ENCODE data around the gene MTHFSD.
A peak's percentile ranks its signal among the peaks of the same experiment; 100 is the strongest.

Gene MTHFSD

DNA sequence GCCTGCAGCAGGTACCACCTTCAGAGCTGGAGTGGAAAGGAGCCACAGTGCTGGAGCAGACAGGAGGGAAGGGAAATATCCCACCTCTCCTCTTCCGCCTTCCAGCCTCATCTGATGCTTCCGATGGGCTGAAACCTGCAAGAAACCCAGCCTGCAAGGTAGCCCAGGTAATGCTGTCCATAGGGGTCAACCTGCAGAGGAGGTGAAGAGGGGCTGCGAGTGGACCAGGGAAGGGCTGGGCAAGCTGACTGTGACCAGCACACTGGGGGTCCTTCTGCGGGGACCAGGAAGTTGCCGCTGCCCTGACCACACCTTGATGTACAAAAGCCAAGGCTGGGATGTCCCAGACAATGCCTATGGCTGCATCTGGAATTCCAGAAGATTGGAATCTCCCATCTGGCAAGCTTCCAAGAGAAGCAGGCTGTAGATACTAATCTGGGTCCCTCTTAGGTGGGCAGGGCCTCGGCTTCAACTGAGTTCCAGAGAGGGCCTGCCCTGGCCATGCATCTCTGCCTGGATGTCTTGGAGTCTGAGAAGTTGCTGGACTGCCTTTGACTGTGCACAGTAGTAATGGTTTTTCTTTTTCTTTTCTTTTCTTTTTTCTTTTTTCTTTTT, 29.1 kb upstream of the MTHFSD start:
- FAIRE-seq (no peak), DNase-seq (ENCODE audit: low spot score) (peak; percentile 35)

DNA sequence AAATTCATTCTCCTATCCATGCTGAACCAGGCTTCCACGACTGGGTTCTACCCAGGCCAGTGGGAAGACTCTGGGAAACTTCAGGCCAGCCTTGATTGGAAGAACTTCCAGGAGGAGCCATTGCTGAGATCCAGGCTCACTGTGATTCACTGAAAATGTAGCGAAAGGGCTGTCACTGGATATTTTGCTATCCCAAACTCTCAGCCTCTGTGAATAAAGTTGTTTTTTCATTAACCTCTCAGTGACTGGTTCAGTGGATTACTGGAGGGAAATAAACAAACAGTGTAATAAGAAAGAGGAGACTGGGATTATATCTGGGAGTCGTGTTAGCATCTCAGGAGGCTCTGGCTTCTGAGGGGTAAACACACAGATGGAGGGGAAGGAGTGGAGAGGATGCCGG, 26.4 kb upstream of the MTHFSD start:
- FAIRE-seq: no peak
- DNase-seq (ENCODE audit: low spot score): no peak

DNA sequence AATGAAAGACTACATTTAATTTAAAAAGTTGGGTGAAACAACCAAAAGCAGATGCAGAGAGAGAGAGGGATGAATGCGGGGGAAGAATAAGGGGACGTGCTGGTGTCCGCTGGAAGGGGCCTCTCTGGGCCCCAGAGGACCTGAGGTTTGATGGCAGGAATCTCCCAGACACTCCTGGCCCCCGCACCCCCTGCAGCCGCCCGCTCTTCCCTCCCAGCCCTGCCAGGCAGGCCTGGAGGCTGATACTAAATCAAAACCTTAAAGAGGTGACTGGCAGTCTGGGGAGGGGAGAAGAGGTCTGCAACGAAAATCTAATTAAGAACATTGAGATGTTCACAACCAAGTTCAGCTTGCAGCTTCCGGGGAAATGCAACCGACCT, 25.7 kb upstream of the MTHFSD start:
- DNase-seq (ENCODE audit: low spot score): no peak
- no peak for FAIRE-seq

DNA sequence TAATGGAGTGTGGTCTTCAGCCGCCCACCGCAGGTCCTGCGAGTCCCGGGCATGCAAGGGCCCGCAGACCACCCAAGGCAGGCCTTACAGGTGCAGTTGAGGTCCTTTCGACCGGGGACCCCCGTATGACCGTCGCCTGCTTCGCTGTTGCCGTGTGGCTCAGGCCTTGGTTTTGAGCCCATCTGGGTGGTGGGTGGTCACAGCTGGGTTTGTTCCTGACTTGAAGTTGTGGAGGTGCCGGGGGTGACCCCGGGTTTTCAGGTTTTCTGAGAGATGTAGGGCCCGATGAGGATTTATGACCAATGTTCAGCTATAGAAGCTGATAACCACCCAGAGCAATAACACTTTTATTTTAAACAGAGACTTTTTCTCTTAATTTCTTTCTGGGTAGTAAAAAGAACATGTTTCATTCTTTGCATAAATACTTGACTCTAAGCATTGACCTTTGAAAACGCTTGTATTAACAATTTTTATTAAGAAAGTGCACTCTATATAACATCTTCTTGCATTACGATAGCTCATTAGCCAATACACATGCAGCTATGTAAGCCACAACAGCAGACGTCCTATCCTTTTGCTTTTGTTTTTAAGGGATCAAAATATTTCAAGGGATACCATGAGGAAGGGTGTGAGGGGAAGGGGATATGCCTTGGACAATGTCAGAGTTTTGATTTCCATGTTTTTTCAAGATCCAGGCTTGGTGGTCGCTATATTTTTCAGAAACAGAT, 25.2 kb upstream of the MTHFSD start:
- FAIRE-seq (no peak), DNase-seq (ENCODE audit: low spot score) (no peak)

DNA sequence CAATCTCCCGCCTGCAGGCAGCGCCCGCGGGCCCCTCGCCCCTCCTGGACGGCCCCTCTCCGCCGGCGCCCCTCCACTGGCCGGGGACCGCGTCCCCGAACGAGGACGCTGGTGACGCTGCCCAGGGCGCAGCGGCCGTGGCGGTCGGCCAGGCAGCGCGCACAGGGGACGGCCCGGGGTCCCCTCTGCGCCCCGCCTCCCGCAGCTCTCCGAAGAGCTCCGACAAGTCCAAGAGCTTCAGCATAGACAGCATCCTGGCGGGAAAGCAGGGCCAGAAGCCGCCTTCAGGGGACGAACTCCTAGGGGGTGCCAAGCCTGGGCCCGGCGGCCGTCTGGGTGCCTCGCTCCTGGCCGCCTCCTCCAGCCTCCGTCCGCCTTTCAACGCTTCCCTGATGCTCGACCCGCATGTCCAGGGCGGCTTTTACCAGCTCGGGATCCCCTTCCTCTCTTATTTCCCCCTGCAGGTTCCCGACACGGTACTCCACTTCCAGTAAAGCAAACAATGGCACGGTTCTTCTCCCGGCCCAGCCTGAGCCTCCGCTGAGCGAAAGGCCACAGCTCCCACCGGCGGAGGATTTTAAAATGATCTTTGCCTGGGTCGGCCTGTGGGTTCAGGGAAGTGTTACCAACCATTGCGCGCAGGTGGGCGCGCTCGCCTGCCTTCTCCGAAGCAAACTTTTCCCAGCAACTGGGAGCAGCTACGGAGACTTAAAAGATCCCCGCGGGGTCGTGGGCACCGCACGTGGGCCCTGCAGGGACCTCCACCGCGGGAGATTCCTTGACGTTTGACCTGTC, 24.4 kb upstream of the MTHFSD start:
- FAIRE-seq: no peak
- no peak for DNase-seq (ENCODE audit: low spot score)

DNA sequence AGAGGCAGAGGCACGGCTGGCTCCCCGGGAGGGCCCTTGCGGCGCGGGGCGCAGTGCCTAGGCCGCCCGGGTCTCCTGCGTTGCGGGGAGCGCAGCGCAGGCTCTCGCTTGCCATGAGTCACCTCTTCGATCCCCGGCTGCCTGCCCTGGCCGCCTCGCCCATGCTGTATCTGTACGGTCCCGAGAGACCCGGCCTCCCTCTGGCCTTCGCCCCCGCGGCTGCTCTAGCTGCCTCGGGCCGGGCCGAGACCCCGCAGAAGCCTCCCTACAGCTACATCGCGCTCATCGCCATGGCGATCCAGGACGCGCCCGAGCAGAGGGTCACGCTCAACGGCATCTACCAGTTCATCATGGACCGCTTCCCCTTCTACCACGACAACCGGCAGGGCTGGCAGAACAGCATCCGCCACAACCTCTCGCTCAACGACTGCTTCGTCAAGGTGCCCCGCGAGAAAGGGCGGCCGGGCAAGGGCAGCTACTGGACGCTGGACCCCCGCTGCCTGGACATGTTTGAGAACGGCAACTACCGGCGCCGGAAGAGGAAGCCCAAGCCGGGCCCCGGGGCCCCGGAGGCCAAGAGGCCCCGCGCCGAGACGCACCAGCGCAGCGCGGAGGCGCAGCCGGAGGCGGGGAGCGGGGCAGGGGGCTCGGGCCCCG, 23.7 kb upstream of the MTHFSD start:
- no peak for FAIRE-seq

DNA sequence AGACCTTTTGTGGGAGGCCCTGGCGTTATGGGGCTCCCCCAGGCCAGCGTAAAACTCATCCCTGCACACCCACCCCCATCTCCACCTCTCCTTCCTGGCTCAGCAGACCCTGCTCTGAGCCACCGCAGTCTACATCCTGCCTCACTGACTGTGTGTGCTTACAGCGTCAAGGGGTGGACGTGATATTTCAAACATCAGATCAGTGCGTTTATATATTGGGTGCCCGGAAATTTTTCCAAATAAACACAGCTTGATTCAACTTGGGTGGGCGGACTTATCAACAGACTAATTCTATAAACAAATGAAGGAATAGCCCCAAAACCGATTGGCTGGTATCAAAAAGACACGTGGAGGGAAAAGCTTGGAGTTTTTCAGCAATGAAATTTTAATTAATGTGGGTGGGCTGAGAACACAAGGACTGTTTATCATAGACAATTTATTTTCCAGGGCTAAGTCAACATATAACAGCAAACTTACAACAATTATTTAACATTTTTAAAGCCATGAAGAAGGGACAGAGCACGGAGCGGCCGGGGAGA, 23.1 kb upstream of the MTHFSD start, which contains the start of gene FOXL1:
Gene FOXL1, plus strand, starts transcription at position 489 of the 539 bp plus-strand sequence. CDS start 175 bp downstream, outside the sequence.
- FAIRE-seq (no peak), DNase-seq (ENCODE audit: low spot score) (no peak)

More for the DNA sequence above, 23.7 kb upstream of the MTHFSD start:
- DNase-seq (ENCODE audit: low spot score): no peak

DNA sequence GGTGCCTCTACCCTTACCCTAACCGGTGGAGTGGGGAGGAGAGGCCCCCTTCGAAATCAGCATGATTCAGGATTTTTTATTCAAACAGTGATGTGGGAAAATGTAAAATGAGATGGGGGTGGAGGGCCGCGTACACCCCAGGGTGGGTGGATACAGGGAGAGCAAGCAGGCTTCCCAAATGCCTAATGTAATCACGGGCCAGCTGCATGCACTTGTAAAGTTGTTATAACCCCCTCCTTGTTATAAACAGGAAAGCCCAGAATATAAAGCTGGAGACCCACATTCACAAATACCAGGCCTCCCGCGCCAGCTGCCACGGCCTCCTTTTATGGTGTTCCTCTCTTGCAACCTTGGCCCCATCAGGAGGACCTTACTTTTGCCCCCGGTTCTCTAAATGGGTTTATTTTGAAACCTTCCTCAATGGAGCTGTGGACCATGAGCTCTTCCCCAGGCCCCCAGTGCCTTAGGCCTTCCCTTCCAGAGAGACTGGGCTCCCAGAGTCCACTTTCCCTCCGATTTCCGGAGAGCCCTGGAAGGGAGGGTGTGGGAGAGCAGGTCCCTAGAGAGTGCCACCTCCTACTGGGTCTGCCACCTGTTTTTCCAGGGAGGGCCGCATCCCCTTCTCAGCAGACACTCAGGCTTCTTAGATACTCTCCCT, 22.4 kb upstream of the MTHFSD start:
- no peak for DNase-seq (ENCODE audit: low spot score)
- FAIRE-seq: no peak

DNA sequence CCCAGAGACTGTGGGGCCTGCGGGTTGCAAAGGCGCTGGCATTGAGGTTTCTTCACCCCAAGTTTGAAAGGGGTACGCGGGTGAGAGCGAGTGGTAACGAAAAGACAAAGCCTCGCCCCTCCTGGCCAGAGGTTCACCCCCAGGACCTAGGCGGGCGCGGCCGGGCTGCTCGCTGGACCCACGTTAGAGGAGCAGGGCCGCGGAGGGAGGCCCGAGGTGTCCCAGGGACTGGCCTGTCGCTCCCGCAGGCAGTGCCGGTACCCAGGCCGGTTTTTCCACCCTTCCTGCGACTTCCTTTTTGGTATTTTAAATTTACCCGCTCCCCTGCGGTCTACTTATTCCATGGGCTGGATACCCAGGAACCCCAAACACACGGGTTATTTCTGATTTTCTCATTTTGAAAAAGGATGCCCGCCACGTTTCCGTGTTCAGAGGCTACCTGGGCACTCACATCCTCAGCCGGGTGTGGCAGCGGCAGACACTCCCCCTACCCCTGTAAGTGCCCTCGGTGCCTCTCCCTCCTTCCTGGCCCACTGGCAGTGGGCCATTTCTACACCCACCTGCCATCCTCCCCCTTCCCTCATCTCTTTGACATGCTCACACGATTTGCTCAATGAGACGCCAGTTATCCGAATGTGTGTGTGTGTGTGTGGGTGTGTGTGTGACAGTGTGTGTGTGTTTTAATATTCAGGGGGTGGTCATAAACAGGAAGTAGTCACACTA, 21.7 kb upstream of the MTHFSD start:
- FAIRE-seq: peak; percentile 27
- no peak for DNase-seq (ENCODE audit: low spot score)

DNA sequence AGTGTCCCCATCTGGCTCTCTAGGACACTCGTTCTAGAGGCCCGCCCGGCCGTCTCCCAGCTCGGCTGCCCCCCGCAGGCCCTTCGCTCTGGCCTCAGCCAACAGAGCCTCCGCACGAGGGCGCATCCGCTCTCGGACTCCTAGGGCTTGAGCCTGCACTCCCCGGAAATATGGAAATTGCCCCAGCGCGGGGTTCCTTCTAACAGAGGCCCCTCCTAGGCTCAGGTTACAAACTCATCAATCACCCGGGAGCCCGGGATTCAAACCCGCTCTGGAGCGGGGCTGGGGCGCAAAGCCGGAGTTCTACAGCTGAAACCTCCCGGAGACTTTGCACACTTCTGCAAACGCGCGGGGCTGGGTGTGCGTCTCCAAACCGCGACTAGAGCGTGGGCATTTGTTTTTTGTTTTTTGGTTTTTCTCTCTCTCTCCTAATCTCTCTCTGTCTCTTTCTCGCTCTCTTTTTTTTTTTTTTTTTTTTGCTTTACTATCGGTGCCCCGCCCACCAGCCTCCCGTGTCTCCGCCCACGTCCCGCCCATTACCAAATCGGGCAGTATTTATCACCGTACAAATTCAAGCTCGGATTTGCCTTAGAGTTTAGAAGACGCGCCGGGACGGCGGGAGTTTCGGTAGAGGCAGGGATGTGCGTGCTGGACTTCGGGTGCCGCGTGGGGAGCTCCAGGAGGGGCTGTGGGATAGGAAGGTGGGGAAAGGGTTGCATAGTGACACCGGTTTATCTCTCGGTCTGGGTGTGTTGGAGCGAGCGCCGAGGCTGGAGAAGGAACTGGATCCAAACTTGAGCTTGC, 20.9 kb upstream of the MTHFSD start:
- DNase-seq (ENCODE audit: low spot score) (no peak), FAIRE-seq (no peak)

DNA sequence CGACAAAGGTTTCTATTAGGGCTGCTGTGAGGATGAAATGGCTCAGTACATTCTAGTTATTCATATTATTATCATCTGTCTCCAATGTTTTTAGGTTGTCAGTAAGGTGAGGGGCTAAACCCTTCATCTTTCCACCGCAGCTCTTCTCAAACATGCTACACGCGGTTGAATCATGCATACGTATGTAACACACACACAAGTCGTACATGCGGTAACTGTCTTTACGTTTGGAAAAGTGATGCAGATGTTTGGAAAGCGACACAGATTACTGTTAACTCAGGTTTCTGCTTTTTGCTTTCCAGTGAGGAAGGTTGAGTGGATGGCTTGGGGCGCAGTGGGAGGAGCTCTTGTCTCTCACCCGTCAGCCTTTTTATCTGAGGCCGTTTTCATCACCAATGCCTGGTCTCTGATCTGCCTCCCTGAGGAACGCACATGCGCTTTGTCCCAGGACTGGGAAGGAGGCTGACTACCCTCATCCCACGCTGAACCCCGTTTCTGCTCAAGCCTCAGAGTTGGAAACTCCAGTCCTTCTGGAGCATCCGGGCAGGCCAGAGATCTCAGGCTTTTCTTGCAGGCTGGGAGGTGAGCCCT, 20.2 kb upstream of the MTHFSD start:
- no peak for DNase-seq (ENCODE audit: low spot score)

DNA sequence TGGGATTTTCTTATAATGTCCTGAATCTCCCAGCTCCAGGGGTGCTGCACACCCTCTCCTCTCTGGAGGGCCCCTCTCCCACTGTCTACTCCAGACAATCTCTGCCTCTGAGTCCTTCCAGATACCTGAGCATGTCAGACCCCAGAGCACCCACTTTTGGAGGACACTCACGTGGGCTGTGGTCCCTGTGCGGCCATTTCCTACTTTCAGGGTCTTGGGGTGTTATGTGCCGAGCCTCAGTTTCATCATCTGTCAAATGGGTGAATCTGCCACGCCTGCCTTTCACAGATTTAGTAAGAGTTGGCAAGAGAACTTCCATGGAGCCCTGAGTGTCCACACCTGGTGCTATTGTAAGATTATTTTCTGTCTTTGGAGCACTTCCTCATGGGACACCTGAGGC, 19.6 kb upstream of the MTHFSD start:
- DNase-seq (ENCODE audit: low spot score): no peak
- FAIRE-seq: no peak

More for the DNA sequence above, 20.2 kb upstream of the MTHFSD start:
- no peak for FAIRE-seq

DNA sequence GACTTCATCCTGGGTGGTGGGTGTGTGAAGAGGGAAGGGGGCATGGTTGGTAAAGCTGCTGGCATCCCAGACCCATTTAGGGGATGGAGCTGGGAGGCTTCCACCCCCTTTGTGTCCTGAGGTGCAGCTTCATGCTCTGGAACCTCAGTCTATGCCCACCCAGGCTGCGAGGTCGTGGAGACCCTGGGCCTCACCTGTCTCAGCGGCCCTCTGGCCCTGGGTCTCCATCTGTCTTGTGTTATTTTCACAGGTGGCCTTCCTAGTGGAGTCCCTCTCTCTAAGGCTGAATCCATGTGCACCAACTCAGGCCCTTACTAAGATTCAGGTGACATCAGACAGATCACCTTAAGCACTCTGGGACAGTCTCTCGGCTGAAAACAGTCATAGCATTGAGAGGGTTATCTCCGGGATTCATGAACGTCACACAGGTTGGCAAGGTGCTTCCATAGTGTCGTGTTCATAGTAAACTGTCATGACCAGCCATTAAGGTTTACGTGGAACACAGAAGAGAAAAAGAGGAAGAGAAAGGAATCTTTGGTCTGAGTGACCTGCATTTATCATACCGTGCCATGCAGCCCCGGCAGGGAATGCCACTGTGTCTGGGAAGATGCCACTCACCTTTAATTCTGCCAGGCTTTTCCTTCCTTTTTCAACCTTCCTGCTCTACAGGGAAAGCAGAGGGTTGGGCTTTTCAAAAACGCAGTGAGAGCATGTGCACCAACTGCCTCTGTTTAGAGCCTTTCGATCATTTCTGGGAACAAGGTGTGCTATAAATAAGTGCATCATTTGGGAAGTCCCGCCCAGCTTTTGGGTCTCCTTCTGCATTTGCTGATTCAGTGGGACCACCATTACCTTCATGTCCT, 18.8 kb upstream of the MTHFSD start:
- no peak for DNase-seq (ENCODE audit: low spot score)
- no peak for FAIRE-seq

DNA sequence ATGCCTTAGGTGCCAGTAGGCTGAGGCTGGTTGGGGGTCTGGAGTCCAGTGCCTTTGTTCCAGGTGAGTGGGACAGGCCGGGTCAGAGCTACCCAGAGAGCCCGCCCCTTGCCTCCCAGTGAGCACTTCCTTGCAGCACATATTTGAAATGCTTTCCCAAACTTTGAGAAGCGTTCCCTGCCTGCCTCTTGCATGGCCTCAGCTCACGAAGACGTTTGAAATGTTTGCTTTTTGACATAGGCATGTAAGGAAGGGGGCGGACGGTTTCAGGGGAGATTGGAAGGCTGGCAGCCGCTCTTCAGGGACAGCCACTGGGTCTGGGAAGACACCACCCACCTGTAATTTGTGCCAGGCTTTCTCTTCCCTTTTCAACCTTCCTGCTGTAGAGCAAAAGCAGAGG, 18.2 kb upstream of the MTHFSD start:
- DNase-seq (ENCODE audit: low spot score): no peak
- FAIRE-seq: no peak

DNA sequence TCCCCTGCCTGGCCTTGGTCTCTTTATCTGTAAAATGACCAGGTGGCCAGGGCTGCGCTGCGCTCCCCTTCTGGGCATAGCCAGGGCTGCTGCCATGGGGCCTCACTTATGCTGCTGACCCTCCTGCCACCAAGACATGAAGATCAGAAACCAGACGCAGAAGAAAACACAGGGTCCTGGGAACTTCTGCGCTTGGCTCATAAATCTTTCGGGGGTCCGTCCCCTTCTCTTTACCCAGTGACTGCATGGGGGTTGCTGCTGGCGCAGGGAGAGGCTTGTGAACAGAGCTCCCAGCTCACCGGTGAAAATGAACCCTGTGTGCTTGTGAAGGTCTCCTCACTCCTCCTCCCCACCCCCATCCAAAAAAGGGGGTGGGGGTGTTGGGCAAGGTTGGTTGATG, 17.6 kb upstream of the MTHFSD start:
- no peak for FAIRE-seq
- no peak for DNase-seq (ENCODE audit: low spot score)

DNA sequence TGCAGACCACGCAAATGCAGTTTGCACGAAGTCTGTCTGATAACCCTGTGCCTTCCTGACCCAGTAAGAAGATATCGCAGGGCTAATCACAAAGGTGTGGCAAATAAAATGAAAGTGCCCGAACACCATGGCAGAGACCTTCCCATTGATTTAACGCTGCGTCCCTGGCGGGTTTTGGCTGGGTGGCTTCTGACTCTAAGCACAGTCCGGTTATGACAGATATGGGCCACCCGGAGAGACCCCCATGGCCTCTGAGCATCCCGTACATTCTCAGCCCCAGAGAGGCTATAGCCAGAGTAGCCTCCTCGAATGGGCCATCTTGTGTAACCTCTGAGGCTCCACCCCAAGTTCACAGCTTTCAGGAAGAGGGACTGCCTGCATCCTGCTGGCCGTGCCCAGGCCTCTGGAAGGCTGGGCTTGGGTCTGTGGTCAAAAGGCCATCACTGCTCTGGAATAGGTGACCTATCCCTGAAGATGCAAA, 17.0 kb upstream of the MTHFSD start:
- FAIRE-seq: no peak
- DNase-seq (ENCODE audit: low spot score): no peak

DNA sequence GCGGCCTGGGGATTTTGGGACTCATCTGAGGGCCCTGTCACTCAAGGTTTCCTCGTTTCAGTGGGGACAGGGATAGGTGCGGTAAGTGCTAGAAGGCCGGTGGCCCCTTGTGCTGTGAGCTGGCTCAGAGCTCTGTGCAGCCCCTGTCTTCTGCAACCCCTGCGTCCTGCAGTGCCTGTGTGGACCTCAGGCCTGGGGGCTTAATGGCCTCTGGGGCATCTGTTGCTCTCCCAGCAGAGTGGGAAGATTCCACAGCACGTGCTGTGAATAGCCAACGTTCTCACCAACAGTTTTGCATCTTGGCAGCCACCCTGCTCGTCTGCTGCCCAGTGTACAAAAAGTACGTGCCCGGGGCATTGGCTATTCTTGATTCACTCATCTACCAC, 16.5 kb upstream of the MTHFSD start:
- FAIRE-seq: no peak

More for the DNA sequence above, 16.5 kb upstream of the MTHFSD start:
- DNase-seq (ENCODE audit: low spot score): no peak
